Stimulated activated naive CD8-positive, alpha-beta T cell treated with anti-CD3 and anti-CD28 coated beads, Interleukin-15, Interleukin-2, amounts not matched to agents 100 ng/mL and 50 ng/mL, for 24 hours (primary cell): ENCODE measurements around the gene NTSR2.
"Not testable (repeated sequence)": the region's sequence is repeated elsewhere in the genome, so short reads cannot be mapped to it uniquely, and the experiment has no call there.

Experiments
- H3K27ac Mint-ChIP-seq: one replicate; pipeline ENCODE4 v1.8.0; 2021; ENCODE audit warnings: mild to moderate bottlenecking, mixed read lengths
- H3K27me3 Mint-ChIP-seq: one replicate; pipeline ENCODE4 v1.8.0; 2021; ENCODE audit warnings: mixed read lengths
- H3K36me3 Mint-ChIP-seq: one replicate; pipeline ENCODE4 v1.8.0; 2021; ENCODE audit warnings: low read depth, mixed read lengths
- H3K4me1 Mint-ChIP-seq: one replicate; pipeline ENCODE4 v1.8.0; 2021; ENCODE audit warnings: low read depth, mixed read lengths
- H3K4me3 Mint-ChIP-seq: one replicate; pipeline ENCODE4 v1.8.0; 2021; ENCODE audit warnings: mild to moderate bottlenecking, mixed read lengths
- H3K9me3 Mint-ChIP-seq: one replicate; pipeline ENCODE4 v1.8.0; 2021; ENCODE audit warnings: mixed read lengths

NTSR2 gene

DNA sequence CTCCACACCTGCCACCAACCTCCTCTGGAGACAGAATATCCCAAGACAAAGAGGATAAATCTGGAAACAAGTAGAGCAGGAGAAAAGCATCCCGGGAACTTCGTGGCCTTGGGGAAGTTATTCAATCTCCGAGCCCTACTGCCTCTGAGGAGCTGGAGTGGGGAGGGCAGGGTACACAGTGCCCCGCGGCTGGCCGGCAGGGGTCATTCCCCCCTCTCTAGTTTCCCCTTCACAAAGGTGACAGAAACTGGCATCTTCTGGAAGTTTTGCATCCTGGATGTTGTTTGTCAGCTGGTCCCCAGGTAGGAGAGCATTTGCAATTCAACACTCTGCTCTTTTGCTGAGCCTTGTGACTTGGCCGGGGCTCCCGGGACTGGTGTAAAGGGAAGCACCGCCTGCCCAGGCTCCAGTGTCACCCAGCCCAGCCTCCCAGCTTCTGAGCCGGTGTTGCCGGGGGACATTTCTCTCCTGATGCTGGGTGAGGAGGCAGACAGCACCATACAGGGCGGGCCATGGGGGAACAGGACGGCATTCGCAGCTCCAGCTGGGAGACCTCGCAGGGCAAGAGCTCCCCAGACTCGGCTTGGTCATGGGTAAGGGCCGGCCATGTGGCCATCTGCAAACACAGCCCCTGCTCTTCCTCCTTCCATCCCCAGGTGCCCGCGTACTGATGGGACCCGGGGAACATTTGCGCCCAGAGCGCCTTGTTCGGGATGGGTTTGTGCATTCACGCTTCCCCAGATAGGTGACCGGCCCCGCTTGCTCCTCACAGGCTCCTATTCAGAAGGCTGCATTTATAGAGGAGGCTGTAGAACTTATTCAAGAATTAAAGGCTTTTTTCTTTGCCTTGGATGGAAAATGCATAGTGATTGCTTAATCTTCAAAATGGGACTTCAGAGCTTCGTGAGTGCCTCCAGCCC lies 7.4 kb upstream of the NTSR2 start:
- H3K4me3 Mint-ChIP-seq: no peak overlapping the region
- H3K9me3 Mint-ChIP-seq: no peaks in the 10 kb centered on the region
- no peaks in the 10 kb centered on the region for H3K36me3 Mint-ChIP-seq
- no peak overlapping the region for H3K27ac Mint-ChIP-seq
- peaks cover 4% of the 10 kb centered on the region for H3K4me1 Mint-ChIP-seq
- H3K27me3 Mint-ChIP-seq: peaks cover 35% of the 10 kb centered on the region

DNA sequence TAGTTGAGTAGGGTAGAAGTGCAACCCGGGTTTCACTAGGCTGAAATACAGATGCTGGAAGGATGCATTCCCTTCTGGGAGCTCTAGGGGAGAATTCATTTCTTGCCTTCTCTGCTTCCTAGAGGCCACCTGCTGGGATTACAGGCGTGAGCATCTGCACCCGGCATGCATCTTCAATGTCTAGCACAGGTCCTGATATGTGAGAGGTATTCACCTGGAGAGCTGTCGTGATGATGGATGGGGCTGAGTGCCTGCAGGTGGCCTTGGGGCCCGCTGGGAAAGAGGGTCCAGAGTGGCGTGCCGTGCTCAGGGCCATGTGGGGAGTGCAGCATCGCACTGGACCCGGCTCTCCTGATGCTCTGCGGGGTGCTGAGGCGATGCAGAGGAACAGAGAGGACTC lies 6.6 kb upstream of the NTSR2 start:
- Mint-ChIP-seq H3K4me1 (peaks cover 4% of the 10 kb centered on the region), H3K9me3 (no peaks in the 10 kb centered on the region), H3K4me3 (no peak overlapping the region), H3K27me3 (peaks cover 37% of the 10 kb centered on the region), H3K36me3 (no peaks in the 10 kb centered on the region), H3K27ac (no peak overlapping the region)

DNA sequence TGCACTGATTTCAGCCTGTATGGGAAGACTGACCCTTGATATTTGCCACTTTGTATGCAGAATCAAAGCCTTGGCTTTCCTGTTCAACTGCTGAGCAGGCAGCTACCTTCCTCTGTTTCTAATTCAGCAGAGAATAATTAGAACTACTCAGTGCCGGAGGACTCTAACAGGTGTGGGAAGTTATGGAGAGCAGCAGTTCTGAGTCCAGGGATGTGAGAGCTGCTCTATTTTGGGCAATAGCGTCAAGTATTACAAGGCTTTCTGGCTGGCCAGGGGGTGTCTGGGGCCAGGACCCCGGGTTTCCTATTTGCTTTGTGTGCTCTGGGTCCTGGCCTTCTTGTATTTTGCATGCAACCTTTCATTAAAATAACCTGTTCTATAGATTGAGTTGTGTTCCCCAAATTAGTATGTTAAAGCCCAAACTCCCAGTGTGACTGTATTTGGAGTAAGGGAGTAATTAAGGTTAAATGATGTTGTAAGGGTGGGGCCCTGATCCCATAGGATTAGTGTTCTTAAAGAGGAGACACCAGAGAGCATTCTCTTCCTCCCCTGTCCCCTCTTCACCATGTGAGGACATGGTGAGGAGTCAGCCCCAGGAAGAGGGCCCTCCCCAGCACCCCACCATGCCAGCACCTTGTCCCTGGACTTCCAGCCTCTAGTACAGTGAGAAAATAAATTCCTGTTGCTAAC lies 5.6 kb upstream of the NTSR2 start:
- Mint-ChIP-seq H3K4me3 (no peak overlapping the region), H3K36me3 (no peaks in the 10 kb centered on the region), H3K4me1 (peaks cover 5% of the 10 kb centered on the region), H3K27ac (no peak overlapping the region), H3K9me3 (no peaks in the 10 kb centered on the region), H3K27me3 (peaks cover 43% of the 10 kb centered on the region)

DNA sequence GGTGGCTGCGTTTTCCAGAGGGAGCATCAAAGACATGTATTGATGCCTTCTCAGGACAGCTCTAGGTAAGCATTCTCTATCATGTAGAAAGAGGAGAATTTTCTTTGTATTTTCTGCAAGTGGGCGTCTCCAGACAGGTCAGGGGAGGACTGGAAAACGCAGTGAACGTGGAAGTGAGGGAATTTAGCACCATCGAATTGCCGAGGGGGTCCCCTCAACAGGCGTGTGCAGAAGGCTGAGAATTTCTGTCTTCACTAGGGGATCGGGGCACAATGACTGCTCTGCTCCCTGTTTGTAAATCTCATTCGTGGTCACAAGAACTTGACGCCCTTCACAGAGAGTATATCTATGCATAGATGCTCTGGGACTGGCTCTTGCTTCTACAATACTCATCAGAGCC lies 5.0 kb upstream of the NTSR2 start:
- H3K36me3 Mint-ChIP-seq: no peaks in the 10 kb centered on the region
- no peaks in the 10 kb centered on the region for H3K9me3 Mint-ChIP-seq
- no peak overlapping the region for H3K4me3 Mint-ChIP-seq
- no peak overlapping the region for H3K27ac Mint-ChIP-seq
- peaks cover 48% of the 10 kb centered on the region for H3K27me3 Mint-ChIP-seq
- H3K4me1 Mint-ChIP-seq: peaks cover 9% of the 10 kb centered on the region

DNA sequence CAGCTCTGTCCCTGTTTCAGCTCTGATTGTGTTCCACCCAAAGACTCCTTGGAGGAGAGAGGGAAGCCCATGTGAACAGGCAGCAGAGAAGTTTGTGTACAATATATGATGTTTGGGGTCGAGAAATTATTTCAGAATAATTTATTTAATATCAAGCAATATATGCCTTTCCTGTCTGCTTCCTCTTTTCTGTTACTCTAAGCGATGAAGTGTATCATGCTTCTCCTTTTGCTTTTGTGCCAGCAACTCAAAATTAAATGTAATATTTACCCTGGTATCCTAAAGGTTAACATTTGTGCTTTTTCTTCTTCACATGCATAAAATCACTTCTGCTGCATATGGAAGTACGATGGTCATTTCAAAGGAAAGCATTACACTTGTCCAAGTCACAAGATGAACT lies 2.4 kb upstream of the NTSR2 start:
- no peak overlapping the region for H3K4me3 Mint-ChIP-seq
- H3K36me3 Mint-ChIP-seq: no peaks in the 10 kb centered on the region

DNA sequence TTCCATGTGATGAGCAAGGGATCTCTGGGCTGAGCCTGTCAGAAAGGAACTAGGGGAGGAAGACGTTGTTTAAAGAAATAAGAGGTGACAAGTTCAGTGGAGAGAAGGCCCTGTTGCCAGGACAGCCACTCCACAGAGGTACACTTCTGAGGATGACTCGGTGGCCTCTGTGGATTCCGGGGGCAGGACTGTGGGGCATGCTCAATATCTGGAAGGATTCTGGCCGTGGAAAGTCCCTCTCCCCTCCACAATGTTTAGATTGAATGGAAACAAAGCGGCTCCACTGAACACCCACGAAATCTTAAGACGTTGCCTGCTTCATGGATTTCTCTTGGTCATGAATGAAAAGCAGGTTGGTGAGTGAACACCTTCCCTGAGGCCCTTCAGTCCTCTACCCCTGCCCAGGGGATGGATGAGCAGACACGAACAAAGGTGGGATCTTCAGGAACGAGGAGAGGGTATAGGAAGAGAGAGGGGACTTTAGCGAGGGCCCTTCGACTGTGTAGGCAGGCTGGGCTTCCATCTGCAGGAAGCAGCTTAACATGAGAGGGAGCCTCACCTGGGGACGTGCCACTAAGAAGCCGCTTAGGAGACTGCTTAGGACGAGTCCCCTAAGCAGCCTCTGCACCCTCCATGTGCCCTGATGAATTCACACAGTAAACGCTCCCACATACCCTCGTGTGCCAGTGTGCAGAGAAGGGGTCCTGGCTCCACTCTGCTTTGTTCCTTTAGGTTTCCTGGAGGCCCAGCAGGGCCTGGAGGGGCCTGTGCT lies 1.9 kb downstream of the NTSR2 start:
- no peak overlapping the region for H3K4me3 Mint-ChIP-seq
- H3K27ac Mint-ChIP-seq: no peak overlapping the region
- H3K9me3 Mint-ChIP-seq: no peaks in the 10 kb centered on the region
- peaks cover 34% of the 10 kb centered on the region for H3K27me3 Mint-ChIP-seq
- H3K36me3 Mint-ChIP-seq: no peaks in the 10 kb centered on the region
- H3K4me1 Mint-ChIP-seq: peaks cover 7% of the 10 kb centered on the region

More for the DNA sequence above, 2.4 kb upstream of the NTSR2 start:
- Mint-ChIP-seq H3K27ac (no peak overlapping the region), H3K4me1 (peaks cover 9% of the 10 kb centered on the region), H3K9me3 (no peaks in the 10 kb centered on the region), H3K27me3 (peaks cover 55% of the 10 kb centered on the region)

DNA sequence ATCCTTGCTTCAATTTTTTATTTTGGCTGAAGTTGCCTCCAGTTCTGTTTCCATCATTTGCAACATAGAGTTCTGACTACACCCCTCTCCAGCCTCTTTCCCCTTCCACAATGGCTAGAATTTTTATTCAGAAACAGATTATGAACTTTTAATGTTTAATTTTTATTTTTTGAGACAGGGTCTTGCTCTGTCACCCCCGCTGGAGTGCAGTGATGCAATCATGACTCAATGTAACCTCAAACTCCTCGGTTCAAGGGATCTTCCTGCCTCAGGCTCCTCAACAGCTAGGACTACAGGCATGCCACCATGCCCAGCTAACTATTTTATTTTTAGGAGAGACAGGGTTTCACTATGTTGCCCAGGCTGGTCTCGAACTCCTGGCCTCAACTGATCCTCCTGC lies 2.8 kb downstream of the NTSR2 start:
- H3K27me3 Mint-ChIP-seq: peaks cover 31% of the 10 kb centered on the region
- H3K36me3 Mint-ChIP-seq: peaks cover under 1% of the 10 kb centered on the region
- peaks cover 5% of the 10 kb centered on the region for H3K4me1 Mint-ChIP-seq
- no peak overlapping the region for H3K4me3 Mint-ChIP-seq
- no peak overlapping the region for H3K27ac Mint-ChIP-seq
- H3K9me3 Mint-ChIP-seq: peaks cover under 1% of the 10 kb centered on the region

DNA sequence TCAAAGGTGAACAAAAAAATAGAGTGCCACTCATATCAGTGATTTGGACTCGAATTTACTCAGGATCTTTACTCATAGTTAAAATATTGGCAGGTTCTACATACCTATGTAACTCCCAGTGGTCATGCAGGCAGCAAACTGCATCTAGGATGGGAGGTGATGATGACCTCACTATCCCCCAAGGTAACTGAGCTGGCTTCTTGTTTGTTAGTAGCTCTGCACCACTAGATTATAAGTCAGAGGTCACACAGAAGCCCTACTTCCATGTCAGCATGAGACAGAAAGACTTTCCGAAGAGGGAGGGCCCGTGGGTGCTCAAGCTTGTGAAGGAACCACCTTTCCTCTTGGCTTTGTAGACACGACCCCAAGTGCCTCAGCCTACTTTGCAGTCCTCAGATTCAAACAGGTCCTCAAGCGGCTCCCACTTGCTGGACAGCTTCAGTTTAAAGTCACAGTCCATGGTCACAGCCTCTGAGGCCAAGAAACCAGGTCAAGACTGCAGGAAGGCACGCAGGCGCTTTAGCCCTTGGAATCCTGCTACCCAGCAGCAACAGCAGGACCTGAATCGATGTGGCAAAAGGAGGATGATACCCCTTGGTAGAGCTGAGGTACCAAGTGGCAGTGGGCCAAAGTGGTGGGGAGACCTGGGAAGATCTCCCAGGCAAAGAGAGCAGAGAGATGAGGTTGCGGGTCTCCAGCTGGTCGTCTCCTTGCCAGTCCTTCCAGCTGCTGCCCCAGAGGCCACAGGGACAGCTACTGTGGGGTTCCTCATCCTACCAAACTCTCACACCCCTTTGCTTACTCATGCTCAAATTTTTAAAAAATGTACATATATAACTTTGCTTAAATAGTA lies 4.3 kb downstream of the NTSR2 start:
- no peak overlapping the region for H3K4me3 Mint-ChIP-seq
- peaks cover 38% of the 10 kb centered on the region for H3K27me3 Mint-ChIP-seq
- peaks cover 4% of the 10 kb centered on the region for H3K36me3 Mint-ChIP-seq
- H3K27ac Mint-ChIP-seq: no peak overlapping the region
- H3K9me3 Mint-ChIP-seq: peaks cover 4% of the 10 kb centered on the region
- peaks cover 5% of the 10 kb centered on the region for H3K4me1 Mint-ChIP-seq

DNA sequence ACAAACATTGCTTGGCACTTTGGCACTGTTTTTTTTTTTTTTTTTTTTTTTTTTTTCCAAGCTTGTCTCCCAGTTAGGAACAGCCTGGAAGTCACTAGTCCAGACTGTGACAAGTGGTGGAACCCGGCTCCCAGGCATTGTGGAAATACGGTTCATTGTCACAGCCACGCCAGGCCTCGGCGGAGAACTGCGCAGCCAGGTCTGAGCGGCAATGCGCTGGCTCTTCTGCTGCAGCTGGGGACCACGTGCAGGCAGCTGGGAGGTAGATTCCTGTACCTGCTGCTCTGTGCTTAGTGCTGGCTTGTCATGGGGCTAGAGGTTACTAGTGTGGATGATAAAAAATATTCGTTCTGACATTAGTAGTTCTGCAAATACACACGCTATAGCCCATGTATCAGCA lies 5.0 kb downstream of the NTSR2 start:
- no peaks in the 10 kb centered on the region for H3K4me1 Mint-ChIP-seq
- H3K4me3 Mint-ChIP-seq: no peak overlapping the region
- H3K27me3 Mint-ChIP-seq: peaks cover 32% of the 10 kb centered on the region
- H3K27ac Mint-ChIP-seq: no peak overlapping the region
- H3K9me3 Mint-ChIP-seq: peaks cover 4% of the 10 kb centered on the region
- peaks cover 4% of the 10 kb centered on the region for H3K36me3 Mint-ChIP-seq

DNA sequence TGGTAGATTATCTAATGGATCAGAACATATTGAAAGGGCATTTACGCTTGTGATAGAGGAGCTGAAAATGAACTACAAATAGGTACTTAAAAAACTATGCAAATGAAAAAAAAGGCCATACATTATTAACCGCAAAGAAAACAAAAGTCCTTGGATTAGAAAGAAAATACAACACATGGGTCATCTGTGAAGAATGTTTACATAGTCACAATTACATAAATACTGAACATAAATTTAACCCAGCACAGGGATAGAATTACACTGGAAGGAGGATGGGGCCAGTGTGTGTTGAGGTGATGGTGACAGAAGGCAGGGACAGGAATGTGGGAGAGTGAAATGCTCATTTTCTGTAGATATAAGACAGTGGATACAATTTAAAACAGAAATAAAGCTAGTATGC lies 6.6 kb downstream of the NTSR2 start:
- no peak overlapping the region for H3K4me3 Mint-ChIP-seq
- H3K4me1 Mint-ChIP-seq: no peaks in the 10 kb centered on the region
- peaks cover 24% of the 10 kb centered on the region for H3K27me3 Mint-ChIP-seq
- peaks cover 4% of the 10 kb centered on the region for H3K36me3 Mint-ChIP-seq
- peaks cover 4% of the 10 kb centered on the region for H3K9me3 Mint-ChIP-seq
- H3K27ac Mint-ChIP-seq: no peak overlapping the region

DNA sequence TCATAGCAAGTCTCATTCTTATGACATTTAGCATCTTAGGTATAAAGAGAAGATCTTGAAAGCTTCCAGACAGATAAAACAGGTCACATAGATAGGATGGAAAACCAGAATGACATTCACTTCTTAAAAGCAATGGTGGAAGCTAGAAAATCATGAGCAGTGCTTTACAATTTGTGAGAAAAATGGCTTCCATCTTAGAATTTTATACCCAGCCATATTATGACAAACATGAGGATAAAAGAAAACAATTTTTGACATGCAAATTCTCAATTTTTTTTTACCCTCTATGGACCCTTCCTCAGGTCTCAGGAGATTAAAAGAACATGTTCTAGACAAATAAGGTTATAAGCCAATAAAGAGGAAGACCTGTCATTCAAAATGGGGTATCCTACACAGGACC lies 7.1 kb downstream of the NTSR2 start:
- peaks cover 21% of the 10 kb centered on the region for H3K27me3 Mint-ChIP-seq
- peaks cover 4% of the 10 kb centered on the region for H3K9me3 Mint-ChIP-seq
- H3K4me3 Mint-ChIP-seq: no peak overlapping the region
- peaks cover 4% of the 10 kb centered on the region for H3K36me3 Mint-ChIP-seq
- no peaks in the 10 kb centered on the region for H3K4me1 Mint-ChIP-seq
- H3K27ac Mint-ChIP-seq: no peak overlapping the region

DNA sequence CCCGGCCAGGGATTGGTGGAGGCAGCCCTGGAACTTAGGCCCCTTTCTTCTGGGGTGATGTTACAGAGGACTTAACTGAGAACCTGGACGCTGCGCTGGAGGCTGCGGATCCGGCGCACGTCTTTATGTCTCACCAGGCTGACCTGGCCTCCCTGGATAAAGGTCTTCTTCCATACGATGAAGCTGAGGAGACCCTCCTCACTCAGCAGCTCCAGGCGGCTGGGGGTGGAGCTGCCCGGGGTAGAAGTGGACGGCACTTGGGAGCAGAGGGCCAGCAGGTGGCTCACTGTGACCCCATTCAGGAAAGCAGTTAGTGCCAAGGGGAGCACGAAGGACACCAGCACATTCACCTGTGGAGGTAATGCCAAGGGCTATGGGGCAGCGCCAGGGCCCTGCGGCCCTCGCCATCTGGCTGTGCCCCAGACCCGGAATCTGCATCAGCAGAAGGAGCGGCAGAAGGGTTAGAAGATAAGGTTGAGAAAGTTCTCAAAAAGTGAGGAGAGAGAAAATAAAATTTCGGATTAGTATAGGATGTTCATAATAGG lies 8.0 kb downstream of the NTSR2 start:
- Mint-ChIP-seq H3K27me3 (peaks cover 17% of the 10 kb centered on the region), H3K36me3 (peaks cover 4% of the 10 kb centered on the region), H3K4me1 (no peaks in the 10 kb centered on the region), H3K4me3 (no peak overlapping the region), H3K9me3 (peaks cover 4% of the 10 kb centered on the region), H3K27ac (no peak overlapping the region)

DNA sequence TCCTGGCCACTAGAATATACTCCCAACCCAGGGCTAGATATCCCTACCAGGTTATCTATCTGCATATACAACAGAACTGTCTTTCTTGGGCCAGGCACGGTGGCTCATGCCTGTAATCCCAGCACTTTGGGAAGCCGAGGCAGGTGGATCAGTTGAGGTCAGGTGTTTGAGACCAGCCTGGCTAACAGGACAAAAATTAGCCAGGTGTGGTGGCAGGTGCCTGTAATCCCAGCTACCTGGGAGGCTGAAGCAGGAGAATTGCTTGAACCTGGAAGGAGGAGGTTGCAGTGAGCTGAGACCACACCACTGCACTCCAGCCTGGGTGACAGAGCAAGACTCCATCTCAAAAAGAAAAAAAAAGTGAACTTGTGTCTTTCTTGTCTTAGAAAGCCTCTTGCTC lies 9.6 kb downstream of the NTSR2 start:
- H3K27ac Mint-ChIP-seq, H3K36me3 Mint-ChIP-seq, H3K4me3 Mint-ChIP-seq, H3K4me1 Mint-ChIP-seq, H3K9me3 Mint-ChIP-seq: not testable (repeated sequence)
- H3K27me3 Mint-ChIP-seq: peaks cover 15% of the 10 kb centered on the region

DNA sequence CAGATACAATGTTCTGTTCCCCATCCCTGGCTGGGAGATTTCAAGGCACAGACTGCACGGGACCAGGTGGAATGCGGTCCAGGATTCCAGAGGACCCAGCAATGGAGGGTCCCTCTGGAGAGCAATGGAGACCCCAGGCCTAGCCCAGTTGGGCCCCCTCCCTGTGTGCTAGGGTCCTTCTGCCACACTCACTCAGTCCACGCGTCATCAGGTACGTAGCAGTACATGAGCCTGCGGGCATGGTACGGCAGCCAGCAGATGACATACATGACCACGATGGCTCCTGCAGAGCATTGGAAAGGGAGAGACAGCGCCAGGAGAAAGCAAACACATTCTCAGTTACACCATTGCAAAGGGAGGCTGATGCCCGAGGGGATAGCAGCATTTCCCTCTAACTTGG lies 10.1 kb downstream of the NTSR2 start:
- peaks cover 4% of the 10 kb centered on the region for H3K36me3 Mint-ChIP-seq
- no peaks in the 10 kb centered on the region for H3K4me1 Mint-ChIP-seq
- H3K27ac Mint-ChIP-seq: peak overlapping the region; percentile 61
- H3K9me3 Mint-ChIP-seq: peaks cover 4% of the 10 kb centered on the region
- no peak overlapping the region for H3K4me3 Mint-ChIP-seq
- H3K27me3 Mint-ChIP-seq: peaks cover 13% of the 10 kb centered on the region
